Measurements from ENCODE around the gene BMPR1B. TPM values are rescaled to one million over a fixed set of nuclear protein-coding genes. Genes with fewer than 3 reads are reported as not detected.

Gene BMPR1B
- total RNA-seq, 3 donors from 2014 or later = 0.36 to 3.3 (median 0.81) TPM

GRCh38 chr4:95105983-95106382 is 348.2 kb downstream of the BMPR1B start:
- no peak for DNase-seq
- H3K4me3 ChIP-seq = no peak overlapping the region
- no peaks in the 10 kb centered on the region for H3K9me3 ChIP-seq
- no peaks in the 10 kb centered on the region for H3K4me1 ChIP-seq (ENCODE audit: low read depth)
- ATAC-seq = no peak
- intact Hi-C loops (cut with DNase I, micrococcal nuclease) = no loop called here
- no peaks in the 10 kb centered on the region for H3K36me3 ChIP-seq (ENCODE audit: low read depth)
- no peak for TF ChIP-seq CTCF (IDR thresholded peaks at IDR 0.05)

DNA sequence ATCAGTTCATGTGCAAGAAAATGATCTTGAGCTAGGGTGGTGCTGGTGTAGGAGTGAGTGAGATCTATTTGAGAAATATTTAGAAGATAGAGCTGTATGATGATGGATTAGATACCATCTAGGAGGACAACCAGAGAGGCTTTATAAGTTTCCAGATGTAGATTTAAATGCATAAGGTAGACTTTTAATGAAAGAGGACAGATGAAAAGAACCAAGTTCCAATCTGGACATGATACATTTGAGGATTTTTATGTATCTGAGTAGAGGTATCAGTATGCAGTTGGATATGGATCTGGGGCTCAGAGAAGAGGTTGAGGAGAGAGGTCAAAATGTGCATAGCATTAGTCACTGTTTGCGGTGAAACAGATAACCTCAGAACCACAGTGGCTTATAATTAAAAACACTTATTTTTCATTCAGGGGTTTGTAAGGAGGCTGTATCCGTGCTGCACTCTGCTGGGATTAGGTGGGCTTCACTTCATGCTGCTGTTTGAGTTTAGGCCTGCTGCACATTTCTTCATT is 348.7 kb downstream of the BMPR1B start:
- no peak for DNase-seq

GRCh38 chr4:95107004-95107403 is 349.2 kb downstream of the BMPR1B start:
- intact Hi-C loops (cut with DNase I, micrococcal nuclease) = no loop called here
- H3K4me1 ChIP-seq (ENCODE audit: low read depth) = no peaks in the 10 kb centered on the region
- DNase-seq (no peak), ATAC-seq (no peak)
- no peaks in the 10 kb centered on the region for H3K36me3 ChIP-seq (ENCODE audit: low read depth)
- no peaks in the 10 kb centered on the region for H3K9me3 ChIP-seq
- TF ChIP-seq CTCF (IDR thresholded peaks at IDR 0.05) = no peak
- no peak overlapping the region for H3K4me3 ChIP-seq

More for the DNA sequence above, 348.7 kb downstream of the BMPR1B start:
- H3K4me3 ChIP-seq = no peak overlapping the region
- intact Hi-C loops (cut with DNase I, micrococcal nuclease) = no loop called here
- no peaks in the 10 kb centered on the region for H3K9me3 ChIP-seq
- ATAC-seq = no peak
- H3K4me1 ChIP-seq (ENCODE audit: low read depth) = no peaks in the 10 kb centered on the region
- TF ChIP-seq CTCF (IDR thresholded peaks at IDR 0.05) = no peak
- no peaks in the 10 kb centered on the region for H3K36me3 ChIP-seq (ENCODE audit: low read depth)

DNA sequence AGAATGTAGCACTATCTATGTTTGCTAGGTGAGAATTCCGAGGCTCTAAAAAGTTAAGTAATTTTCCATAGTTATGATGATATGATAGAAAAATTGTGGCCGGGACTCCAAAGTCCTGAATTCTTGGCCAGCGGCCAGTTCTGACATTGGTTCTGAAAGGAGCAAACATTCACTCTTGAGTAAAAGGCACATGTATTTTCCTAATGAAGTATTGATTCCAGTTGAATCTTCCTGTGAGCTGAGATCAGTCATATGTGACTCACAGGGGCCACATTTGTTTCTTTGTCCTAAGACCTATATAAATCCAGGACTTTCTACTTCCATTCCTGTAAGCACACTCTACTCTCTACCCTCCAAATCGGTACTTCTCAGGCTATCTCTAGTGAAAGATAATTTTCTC is 349.9 kb downstream of the BMPR1B start:
- Histone ChIP-seq H3K9me3 (no peaks in the 10 kb centered on the region), H3K4me1 (ENCODE audit: low read depth) (no peaks in the 10 kb centered on the region), H3K36me3 (ENCODE audit: low read depth) (no peaks in the 10 kb centered on the region), H3K4me3 (no peak overlapping the region)
- intact Hi-C loops (cut with DNase I, micrococcal nuclease) = no loop called here
- DNase-seq (no peak), ATAC-seq (no peak)
- TF ChIP-seq CTCF (IDR thresholded peaks at IDR 0.05) = no peak

DNA sequence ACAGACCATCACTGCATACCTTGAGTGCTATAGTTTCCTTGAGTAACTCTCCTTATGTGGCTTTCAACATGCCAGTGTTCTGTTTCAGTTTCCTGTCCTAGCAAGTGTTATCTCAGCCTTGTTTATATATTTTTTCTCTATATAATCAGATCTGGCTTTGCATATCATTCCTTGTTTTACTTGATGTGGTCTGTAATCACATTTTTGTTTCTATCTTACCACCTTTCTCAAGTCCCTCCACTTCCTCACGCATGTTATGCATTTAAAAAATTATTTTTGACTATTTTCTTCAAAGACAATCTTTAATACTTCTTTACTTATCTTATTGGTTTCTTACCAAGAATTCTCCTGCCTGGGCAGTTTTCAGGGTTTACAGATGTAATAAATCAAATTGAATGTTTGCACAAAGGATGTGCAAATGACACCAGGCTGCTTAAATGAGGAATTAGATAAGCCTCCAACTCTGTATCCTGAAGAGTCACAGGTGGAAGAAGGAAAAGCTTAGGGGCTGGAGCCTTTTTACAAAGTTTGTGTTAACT is 351.2 kb downstream of the BMPR1B start:
- no peaks in the 10 kb centered on the region for H3K4me1 ChIP-seq (ENCODE audit: low read depth)
- DNase-seq = no peak
- no peaks in the 10 kb centered on the region for H3K36me3 ChIP-seq (ENCODE audit: low read depth)
- no peak overlapping the region for H3K4me3 ChIP-seq
- no peaks in the 10 kb centered on the region for H3K9me3 ChIP-seq
- intact Hi-C loops (cut with DNase I, micrococcal nuclease) = no loop called here
- no peak for TF ChIP-seq CTCF (IDR thresholded peaks at IDR 0.05)
- peak; percentile 33 for ATAC-seq

- Histone ChIP-seq H3K9me3 (no peaks in the 10 kb centered on the region), H3K4me3 (no peak overlapping the region), H3K4me1 (ENCODE audit: low read depth) (no peaks in the 10 kb centered on the region), H3K36me3 (ENCODE audit: low read depth) (no peaks in the 10 kb centered on the region)
- ATAC-seq (no peak), DNase-seq (no peak)
- intact Hi-C loops (cut with DNase I, micrococcal nuclease) = no loop called here
- TF ChIP-seq CTCF (IDR thresholded peaks at IDR 0.05) = no peak
These were observed 356.8 kb downstream of the BMPR1B start for GRCh38 chr4:95114521-95114920.
